Gastrocnemius medialis (tissue), 4 donors: ENCODE data around the gene DNM1. TPM values are rescaled to one million over a fixed set of nuclear protein-coding genes. Genes with fewer than 3 reads are reported as not detected.
"Not testable (repeated sequence)": the region's sequence is repeated elsewhere in the genome, so short reads cannot be mapped to it uniquely, and the experiment has no call there.

Source experiments
- ATAC-seq, 2 donors: fragments of 150-250 bp; one replicate each; pipeline ENCODE4 v1.9.1; 2016
- DNase-seq, 2 donors: peaks; one replicate each; pipeline ENCODE4 v3.0.0-alpha.2; 2019
- H3K27ac ChIP-seq, 4 donors: fragments of 200-600 bp; sonication (generic); 1 replicate in 1 of 4; 2 replicates in 3 of 4; pipeline ENCODE4 v1.5.1; 2016 to 2018; ENCODE audit warnings: mild to moderate bottlenecking in 2 of 4, moderate library complexity in 1 of 4
- H3K27me3 ChIP-seq, 3 donors: fragments of 200-600 bp; sonication (generic) in 2 of 3; 1 replicate in 1 of 3; 2 replicates in 2 of 3; pipeline versions ENCODE4 v1.5.1 to v1.6.0; 2016 to 2019; ENCODE audit warnings: mild to moderate bottlenecking in 1 of 3, moderate library complexity in 1 of 3
- H3K36me3 ChIP-seq, 2 donors: fragments of 200-600 bp; sonication (generic) in 1 of 2; one replicate each; pipeline ENCODE4 v1.5.1; 2017 to 2018
- H3K4me1 ChIP-seq, 2 donors: fragments of 200-600 bp; sonication (generic) in 1 of 2; one replicate each; pipeline ENCODE4 v1.5.1; 2016 to 2017; ENCODE audit warnings: mild to moderate bottlenecking in 2 of 2
- H3K4me3 ChIP-seq, 4 donors: fragments of 200-600 bp; sonication (generic) in 3 of 4; 1 replicate in 1 of 4; 2 replicates in 3 of 4; pipeline ENCODE4 v1.5.1; 2016 to 2019; ENCODE audit warnings: mild to moderate bottlenecking in 2 of 4
- H3K9me3 ChIP-seq, 3 donors: fragments of 200-600 bp; sonication (generic) in 2 of 3; 1 replicate in 1 of 3; 2 replicates in 2 of 3; pipeline ENCODE4 v1.5.1; 2016 to 2019
- CTCF ChIP-seq, 5 experiments: fragments of 450-650 bp in 3 of 5; fragments of 200-600 bp in 2 of 5; sonication (generic) in 2 of 5; IDR thresholded peaks in 4 of 5; conservative IDR thresholded peaks in 1 of 5; 1 replicate in 4 of 5; 2 replicates in 1 of 5; pipeline ENCODE4 v1.5.1; 2016 to 2019; ENCODE audit warnings: antibody characterized with exemption in 5 of 5, mild to moderate bottlenecking in 3 of 5, moderate library complexity in 3 of 5
- POLR2A ChIP-seq, 2 donors: fragments of 450-650 bp; IDR thresholded peaks; one replicate each; pipeline ENCODE4 v1.6.1; 2017; ENCODE audit warnings: antibody characterized with exemption in 2 of 2, mild to moderate bottlenecking in 2 of 2, moderate library complexity in 2 of 2
- in situ Hi-C, 4 donors: fragments of 200-750 bp; cut with MboI; loops; one replicate each; pipeline versions ENCODE4 v1.15.0 to v1.8.0; 2017; ENCODE audit warnings: low sequenced_read_pairs in 4 of 4
- intact Hi-C: fragments of 100-400 bp; cut with DNase I; formaldehyde crosslinking; loops from one replicate; pipeline ENCODE4 v1.15.1; 2023; ENCODE audit warnings: low total_unique reads
- total RNA-seq, 4 donors: library from RNA; depleted of rRNA; stranded (reverse); fragments of >200 nt; gene quantifications; one replicate each; pipeline versions ENCODE4 v1.1.0 to v1.2.3, GENCODE V29; 2016

Gene DNM1
- total RNA-seq, 4 donors from 2014 or later = 1.8 to 3.8 (median 2.0) TPM

- Histone ChIP-seq H3K4me3 (no peak overlapping the region), H3K27me3 (no peaks in the 10 kb centered on the region), H3K36me3 (peaks cover 0 to 79% of the 10 kb centered on the region in 2 donors), H3K27ac (no peak overlapping the region), H3K9me3 (no peaks in the 10 kb centered on the region), H3K4me1 (no peaks in the 10 kb centered on the region)
- intact Hi-C loops (no loop called here), in situ Hi-C loops (loop anchor here in 1 of 4 donors (25.0 kb wide), 1 partner anchor 157 kb away; the partner anchor contains the start of gene SLC27A4)
- TF ChIP-seq CTCF (IDR thresholded peaks at IDR 0.05 in 4 of 5, conservative IDR thresholded peaks at IDR 0.05 in 1 of 5) = no peak
- no peak for TF ChIP-seq POLR2A (IDR thresholded peaks at IDR 0.05)
- ATAC-seq (no peak), DNase-seq (no peak)
These were observed 22.7 kb upstream of the DNM1 start for GRCh38 chr9:128180447-128180846.

- H3K27ac ChIP-seq, H3K27me3 ChIP-seq, ATAC-seq, H3K4me1 ChIP-seq, H3K4me3 ChIP-seq, H3K9me3 ChIP-seq, intact Hi-C loops: not testable (repeated sequence)
- in situ Hi-C loops = loop anchor here in 1 of 4 donors (25.0 kb wide), 1 partner anchor 156 kb away; the partner anchor contains the start of gene SLC27A4
- peak in 1 of 2 donors; percentile 37 for DNase-seq
- TF ChIP-seq CTCF (IDR thresholded peaks at IDR 0.05 in 4 of 5, conservative IDR thresholded peaks at IDR 0.05 in 1 of 5) = peak in 4 of 5 experiments; percentile 7 to 50 (median 42)
- peaks cover 0 to 79% of the 10 kb centered on the region in 2 donors for H3K36me3 ChIP-seq
These were observed 21.7 kb upstream of the DNM1 start for GRCh38 chr9:128181480-128181879.

GRCh38 chr9:128182893-128183588 is 20.1 kb upstream of the DNM1 start:
- H3K4me3 ChIP-seq = no peak overlapping the region
- no peaks in the 10 kb centered on the region for H3K4me1 ChIP-seq
- H3K9me3 ChIP-seq = no peaks in the 10 kb centered on the region
- H3K36me3 ChIP-seq = peaks cover 0 to 77% of the 10 kb centered on the region in 2 donors
- no peak for DNase-seq
- in situ Hi-C loops (loop anchor here in 1 of 4 donors (25.0 kb wide), 1 partner anchor 154 kb away; the partner anchor contains the start of gene SLC27A4), intact Hi-C loops (no loop called here)
- H3K27me3 ChIP-seq = no peaks in the 10 kb centered on the region
- H3K27ac ChIP-seq = no peak overlapping the region
- TF ChIP-seq POLR2A (IDR thresholded peaks at IDR 0.05) = no peak
- no peak for TF ChIP-seq CTCF (IDR thresholded peaks at IDR 0.05 in 4 of 5, conservative IDR thresholded peaks at IDR 0.05 in 1 of 5)
- no peak for ATAC-seq

GRCh38 chr9:128185979-128186965 is 16.9 kb upstream of the DNM1 start:
- peaks cover 7 to 11% of the 10 kb centered on the region in 2 donors for H3K4me1 ChIP-seq
- in situ Hi-C loops = loop anchor here in 1 of 4 donors (25.0 kb wide), 1 partner anchor 151 kb away; the partner anchor contains the start of gene SLC27A4
- DNase-seq (no peak), ATAC-seq (no peak)
- intact Hi-C loops = no loop called here
- H3K4me3 ChIP-seq = no peak overlapping the region
- no peak overlapping the region for H3K27ac ChIP-seq
- no peaks in the 10 kb centered on the region for H3K27me3 ChIP-seq
- no peak for TF ChIP-seq POLR2A (IDR thresholded peaks at IDR 0.05)
- TF ChIP-seq CTCF (IDR thresholded peaks at IDR 0.05 in 4 of 5, conservative IDR thresholded peaks at IDR 0.05 in 1 of 5) = no peak
- H3K36me3 ChIP-seq = peaks cover 0 to 68% of the 10 kb centered on the region in 2 donors
- H3K9me3 ChIP-seq = no peaks in the 10 kb centered on the region
